ENCODE data around the gene CHST13.

Gene CHST13

DNA sequence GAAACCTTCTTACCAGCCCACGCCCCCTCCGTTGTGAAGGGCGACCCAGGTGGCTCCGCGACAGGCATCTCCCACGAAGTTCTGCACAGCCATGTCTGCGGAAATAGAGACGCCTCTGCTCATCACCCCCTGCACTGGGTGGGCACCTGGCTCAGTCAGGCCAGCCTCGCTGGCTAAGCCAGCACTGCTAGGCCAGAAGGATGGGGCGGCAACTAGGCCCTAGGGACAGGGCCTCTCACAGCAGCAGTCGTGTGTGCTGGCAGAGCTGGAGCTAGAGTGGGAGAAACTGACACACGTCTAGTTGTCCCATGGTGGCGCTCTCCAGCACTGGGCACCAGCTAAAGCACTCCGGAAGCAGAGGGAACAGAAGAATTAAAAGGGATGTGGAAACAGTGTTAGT lies 35.8 kb upstream of the CHST13 start:
- DNase-seq (ENCODE audit: low read depth): no peak

DNA sequence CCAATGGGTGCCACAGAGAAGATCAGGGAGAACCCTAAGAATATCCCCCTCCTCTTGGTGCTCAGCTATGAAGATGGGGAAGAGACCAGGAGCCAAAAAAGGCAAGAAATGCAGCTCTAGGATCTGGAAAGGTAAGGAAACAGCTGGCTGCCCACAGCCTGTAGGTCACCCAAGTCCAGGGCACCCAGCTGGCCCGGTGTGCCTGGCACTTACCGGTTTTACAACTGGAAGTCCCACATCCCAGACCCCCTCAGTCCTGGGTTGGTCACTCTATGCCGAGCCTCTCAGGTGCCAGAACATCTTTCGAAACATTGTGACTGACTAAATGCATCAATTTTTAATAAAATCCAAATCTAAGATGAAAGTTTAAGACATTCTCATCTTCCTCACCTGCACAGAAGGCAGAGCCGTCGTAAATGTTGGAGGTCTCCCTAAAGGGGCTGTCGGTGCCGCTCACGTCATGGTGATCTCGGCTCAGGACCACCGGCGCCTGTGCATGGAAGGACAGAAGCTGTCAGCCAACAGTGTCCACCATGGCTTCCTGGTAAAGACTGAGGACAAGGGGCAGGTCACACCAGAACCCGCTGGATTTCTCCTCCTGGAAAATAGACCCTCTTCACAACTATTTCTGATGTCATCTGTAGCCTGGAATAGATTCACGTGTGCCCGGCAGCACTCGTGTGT lies 34.9 kb upstream of the CHST13 start:
- DNase-seq (ENCODE audit: low read depth): no peak

DNA sequence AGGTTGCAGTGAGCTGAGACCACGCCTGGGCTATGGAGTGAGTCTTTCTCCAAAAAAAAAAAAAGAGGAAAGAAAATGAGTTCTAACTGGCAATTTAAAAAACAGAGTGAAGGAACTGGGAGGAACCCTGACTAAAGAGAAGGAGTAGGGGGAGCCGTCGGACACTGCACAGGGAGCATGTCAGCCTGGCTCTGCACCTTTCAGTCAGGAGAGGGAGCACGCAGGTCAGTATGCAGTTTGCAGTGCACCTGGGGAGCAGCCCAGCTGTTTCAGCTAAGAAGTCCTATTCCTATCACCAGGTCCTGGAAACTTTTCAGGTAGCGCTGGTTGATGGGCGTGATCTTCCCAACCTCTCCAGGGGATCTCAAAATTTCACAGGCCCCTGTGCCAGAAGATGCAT lies 33.3 kb upstream of the CHST13 start:
- DNase-seq (ENCODE audit: low read depth): no peak

DNA sequence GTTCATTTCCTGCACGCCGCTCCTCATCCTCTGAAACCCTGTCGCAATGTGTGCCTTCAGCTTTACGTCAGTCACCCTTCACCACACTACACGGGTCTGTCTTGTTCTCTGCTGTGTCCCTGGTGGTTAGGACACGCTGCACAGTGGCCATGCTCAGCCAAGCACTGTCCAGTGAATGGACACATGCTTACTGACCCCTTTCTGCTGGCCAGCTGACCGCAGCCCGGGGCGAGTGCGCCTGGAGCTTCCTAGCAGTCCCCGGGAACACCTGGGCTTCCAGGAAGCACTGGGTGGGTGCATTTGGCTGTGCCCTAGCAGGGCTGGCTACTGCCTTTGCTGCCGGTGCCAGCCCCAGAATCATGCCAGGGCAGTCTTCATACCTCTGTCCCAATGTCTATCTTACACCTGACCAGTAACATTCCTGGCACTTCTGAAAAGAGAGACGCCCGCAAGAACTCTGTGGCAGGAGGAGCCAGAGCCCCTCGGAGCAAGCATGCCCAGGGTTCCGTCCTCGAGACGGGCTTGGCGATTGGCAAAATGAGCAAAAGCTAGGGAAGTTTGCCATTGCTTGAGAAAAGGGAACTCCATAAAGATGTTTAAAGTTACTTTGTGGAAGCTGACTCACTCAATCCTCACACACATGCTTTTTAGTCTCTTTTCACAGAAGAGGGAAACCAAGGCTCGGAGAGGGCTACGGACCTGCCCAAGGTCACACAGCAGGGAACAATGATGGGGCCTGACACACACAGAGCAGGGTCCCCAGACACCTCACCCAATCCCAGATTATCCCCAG lies 32.5 kb upstream of the CHST13 start:
- DNase-seq (ENCODE audit: low read depth): no peak

DNA sequence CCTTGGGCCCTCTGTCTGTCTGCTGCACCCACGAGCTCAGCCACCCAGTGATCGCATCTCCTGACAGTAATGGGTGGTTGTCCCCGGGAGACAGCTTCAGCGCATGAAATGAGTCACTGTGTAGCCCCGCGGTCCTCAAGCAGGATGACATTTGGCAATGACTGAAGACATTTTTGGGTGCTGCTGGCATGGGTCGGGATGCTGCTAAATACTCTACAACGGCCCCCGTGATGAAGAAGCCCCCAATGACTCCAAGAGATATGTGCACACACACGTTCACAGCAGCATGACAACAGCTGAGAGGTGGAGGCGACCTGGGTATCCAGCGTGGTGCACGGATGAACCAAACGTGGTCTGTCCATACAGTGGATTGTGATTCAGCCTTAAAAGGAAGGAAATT lies 30.9 kb upstream of the CHST13 start:
- DNase-seq (ENCODE audit: low read depth): no peak

DNA sequence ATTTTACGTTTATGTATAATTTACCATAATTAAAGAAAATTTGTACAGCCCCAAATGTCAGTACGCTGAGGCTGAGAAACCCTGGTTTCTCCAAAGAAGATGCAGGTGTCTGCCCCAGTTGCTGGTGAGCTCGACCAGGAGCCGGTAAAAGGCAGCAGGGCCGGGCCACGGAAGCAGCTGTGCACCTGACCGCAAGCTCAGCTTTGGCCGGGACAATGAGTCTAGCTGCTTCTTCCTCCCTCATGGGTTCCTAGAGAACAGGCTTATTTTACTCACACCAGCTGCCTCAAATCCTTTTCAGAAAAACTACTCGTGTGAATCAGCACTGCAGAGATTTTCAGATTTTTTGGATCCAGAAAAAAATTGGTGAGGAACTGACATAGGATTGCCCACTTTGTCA lies 30.2 kb upstream of the CHST13 start:
- no peak for DNase-seq (ENCODE audit: low read depth)

DNA sequence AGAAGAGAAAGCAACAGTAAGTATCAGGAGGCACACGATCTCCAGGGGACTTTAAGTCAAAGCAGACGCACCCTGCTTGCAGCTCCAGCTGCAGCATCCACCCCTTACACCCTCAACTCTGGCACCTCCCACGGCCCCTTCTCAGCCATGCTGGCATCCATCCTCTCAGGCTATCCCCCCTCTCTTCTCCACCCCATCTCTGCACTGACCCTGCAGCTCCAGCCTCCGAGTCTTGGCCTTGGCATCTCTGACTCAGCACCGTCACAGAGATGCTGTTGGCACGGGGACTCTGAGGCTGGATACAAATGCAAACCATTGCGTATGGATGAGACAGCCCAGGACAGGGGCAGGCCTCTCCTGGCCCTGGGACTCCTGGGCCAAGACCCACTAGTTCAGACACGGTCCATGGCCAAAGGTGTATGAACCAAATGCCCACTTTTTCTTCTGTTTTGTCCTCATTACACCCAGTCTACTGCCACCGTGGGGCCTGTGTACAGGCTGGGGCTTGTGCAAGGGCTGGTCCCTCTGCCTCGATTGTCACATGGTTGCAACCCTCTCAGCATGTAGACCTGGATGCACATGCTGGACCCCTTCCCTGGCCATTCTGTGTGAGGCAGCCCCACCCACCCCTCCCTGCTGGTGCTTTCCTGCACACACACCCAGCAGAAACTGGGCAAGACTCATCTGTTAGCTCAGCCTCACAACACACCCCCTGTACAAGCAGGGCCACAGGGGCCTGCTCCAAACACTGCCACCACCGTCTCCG lies 29.6 kb upstream of the CHST13 start:
- no peak for DNase-seq (ENCODE audit: low read depth)

DNA sequence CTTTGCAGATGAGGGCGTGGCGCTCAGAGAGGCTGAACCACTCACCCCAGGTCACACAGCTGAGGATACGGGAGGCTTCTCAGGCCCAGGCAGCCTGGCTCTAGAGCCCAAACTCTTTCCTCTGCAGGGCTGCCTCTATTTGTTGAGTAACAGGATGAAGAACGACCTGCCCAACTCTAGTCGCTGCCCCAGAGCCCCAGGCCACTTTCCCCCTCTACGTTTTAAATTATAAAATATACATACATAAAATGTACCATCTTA lies 29.1 kb upstream of the CHST13 start:
- no peak for DNase-seq (ENCODE audit: low read depth)

DNA sequence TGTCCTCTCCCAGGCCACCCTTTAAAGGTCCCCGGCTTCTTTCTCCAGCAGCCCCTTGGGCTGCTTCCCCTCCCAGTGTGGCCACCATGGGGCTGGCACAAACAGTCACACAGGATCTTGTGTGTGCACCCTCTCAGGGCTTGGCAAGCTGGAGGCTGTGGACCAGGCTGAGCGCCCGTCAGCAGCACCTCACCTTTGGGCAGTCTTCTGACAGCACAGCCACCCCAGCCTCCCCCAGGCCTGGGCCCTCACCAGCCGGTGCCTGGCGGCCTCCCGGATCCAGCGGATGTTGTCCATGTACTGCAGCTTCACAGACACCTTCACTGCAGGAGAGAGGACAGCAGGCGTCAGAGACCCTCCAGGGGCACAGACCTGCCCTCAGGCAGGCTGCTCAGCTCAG lies 28.2 kb upstream of the CHST13 start:
- DNase-seq (ENCODE audit: low read depth): no peak

DNA sequence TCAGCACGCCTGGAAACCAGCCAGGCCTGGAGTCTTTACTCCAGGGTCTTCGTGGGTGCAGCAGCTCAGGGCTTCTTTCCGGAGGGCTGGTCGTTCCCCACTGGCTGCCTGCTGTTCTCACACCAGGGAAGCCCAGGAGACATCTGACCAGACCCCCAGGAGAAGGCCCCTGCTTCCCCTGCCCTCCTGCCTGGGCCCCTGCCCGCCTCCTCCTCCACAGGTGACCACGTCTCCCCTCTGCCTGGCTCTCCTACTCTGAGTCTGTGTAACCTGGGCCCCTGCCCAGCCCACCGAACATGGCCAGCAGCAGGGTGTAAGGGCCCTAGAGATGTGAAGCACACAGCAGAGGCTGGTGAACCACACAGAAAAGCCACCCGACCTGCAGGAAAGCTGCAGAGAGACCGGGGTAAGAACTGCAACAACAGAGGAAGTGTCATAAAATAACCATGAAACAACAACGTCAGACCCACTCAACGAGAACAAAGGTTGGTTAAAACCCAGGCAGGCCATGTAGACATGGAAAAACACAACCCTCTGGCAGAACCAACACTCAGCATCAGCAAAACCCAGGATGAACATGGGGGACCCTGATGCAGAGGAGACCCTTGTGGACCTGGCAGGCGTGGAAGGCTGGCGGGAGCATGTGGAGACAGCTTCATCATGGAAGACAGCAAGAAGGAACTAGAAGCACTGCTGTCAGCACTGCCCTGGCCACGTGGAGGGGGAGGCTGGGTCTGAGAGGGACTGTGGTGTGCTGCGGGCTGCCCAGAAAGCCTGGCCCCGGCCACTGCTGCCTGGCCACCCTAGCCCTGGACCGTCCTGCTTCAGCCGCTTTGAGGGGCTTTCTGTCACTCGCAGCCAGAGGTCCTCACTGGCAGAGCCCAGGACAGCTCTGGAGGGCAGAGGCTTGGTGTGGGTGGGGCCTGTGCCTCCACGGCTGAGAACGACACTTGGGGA lies 26.8 kb upstream of the CHST13 start:
- DNase-seq (ENCODE audit: low read depth): no peak

DNA sequence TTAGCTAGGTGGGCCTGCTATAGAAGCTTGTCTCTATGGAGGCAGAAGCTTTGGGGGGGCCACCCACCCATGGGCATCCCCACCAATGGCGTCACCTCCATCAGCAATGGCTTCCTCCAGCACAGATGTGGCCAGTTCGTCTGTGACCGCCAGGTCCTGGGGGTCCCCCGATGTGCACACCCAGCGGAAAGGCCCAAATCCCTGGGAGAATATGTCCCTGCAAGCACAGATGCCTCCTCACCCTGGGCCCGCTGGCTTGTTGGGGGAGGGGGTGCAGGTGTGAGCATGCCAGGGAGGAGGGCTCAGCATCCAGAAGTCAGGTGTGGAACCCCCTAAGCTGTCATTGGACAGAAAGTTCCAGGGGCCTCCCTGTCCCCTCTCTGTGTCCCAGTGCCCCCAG lies 26.0 kb upstream of the CHST13 start:
- DNase-seq (ENCODE audit: low read depth): no peak

DNA sequence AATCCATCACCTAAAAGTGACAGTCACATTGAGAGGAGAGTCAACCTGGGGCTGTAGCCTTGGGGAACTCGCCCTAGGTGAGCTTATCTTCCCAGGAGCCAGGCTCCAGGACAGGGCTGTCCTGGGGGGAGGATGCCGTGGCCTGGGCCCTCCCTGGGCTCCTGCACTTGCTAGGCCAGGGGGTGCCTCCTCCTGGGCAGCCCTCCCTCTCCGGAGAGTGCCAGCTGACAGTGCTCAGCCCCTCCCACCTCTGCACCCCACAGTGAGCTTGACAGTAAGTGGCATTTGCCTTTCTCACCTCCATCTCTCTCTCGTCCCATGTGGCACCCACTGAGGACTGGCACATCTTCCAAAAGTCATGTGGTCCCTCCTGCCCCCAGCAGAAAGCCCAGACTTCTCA lies 25.5 kb upstream of the CHST13 start:
- DNase-seq (ENCODE audit: low read depth): no peak

DNA sequence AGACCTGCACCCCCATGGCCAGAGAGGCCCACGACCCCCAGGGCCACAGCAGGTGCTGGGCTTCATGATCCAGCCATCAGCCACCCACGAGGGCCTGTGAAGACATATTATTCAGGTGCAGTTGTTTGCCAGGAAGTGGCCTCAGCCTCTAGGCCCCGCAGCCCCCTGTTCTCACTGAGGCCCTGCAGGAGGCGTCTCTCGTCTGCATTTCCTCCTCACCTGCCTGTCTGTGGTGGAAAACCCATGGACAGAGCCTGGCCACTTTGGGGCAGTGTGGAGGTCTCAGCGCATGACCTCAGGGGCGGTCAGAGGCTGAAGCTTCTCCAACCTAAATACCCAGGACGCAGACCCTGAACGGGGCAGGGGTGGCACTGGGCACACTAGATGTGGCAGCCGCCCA lies 25.0 kb upstream of the CHST13 start:
- DNase-seq (ENCODE audit: low read depth): no peak

DNA sequence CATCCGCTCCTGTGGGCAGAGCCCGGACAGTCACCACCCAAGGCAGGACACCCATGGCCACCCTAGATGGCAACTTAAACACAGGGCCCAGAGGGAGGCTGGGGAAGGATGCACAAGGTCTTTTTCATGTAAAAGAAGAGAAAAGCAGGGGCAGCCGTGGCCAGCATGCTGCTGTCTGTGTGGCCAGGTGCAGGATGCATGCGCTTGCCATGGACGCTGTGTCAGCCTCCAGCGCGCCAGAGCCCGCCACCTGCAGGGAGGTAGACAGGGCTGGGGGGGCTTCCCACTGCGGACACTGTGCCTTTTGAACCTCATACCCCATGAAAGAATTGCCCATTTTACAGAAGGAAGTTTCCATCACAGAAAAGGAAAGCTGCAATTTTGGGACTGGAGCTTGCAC lies 24.6 kb upstream of the CHST13 start:
- DNase-seq (ENCODE audit: low read depth): no peak

DNA sequence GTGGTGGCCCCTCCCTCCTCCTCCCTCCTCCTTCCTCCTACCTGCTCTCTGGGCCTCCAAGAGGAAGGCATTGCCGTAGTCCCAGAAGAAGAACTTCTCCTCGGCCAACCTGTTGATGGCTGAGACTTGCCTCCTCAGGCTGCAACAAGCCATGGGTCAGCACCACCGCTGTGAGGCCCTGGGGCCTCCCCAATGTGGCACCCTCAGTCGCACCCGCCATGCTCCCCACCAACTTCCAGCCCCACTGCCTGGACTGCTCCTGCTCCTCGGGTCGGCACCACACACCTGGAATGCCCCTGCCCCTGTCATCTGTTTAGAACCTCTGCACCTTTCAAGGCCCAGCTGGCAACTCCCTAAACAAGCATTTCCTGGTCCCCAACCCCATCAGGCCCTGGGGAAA lies 23.9 kb upstream of the CHST13 start:
- no peak for DNase-seq (ENCODE audit: low read depth)

DNA sequence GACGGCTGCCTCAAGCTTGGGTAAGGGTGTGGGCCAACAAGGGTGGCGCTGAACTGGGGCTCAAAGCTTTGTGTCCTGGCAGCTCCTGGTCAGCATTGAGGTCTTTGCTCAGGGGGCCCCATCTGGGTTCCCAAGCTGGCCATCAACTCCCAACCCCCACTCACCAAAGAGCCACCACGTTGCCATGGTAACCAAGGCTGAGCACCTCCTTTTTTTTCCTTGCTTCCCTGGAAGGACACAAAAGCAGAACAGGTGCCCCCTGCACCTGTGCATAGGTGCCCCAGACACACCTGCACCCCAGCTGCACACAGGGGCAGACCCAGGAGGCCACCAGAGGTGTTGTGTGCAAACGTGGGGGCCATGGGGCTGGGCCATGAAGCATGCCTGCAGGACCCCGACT lies 22.9 kb upstream of the CHST13 start:
- DNase-seq (ENCODE audit: low read depth): no peak

DNA sequence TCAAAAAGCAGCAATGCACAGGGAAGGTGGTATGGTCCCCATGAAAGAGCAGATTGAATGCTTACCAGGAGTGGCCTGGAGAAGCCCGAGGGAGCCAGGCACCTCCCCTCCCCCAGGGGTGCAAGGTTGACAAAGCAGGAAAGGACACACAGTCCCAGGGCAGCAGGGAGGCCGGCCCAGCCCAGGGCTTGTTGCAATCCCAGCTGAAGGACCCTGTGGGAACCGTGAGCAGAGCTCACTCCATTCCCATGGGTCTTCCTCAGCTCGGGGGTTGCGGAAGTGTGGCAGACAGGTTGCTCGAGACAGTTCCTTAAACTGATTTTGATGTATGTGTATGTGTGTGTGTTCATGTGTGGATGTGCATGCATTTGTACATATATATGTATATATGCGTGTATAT lies 22.2 kb upstream of the CHST13 start:
- no peak for DNase-seq (ENCODE audit: low read depth)

DNA sequence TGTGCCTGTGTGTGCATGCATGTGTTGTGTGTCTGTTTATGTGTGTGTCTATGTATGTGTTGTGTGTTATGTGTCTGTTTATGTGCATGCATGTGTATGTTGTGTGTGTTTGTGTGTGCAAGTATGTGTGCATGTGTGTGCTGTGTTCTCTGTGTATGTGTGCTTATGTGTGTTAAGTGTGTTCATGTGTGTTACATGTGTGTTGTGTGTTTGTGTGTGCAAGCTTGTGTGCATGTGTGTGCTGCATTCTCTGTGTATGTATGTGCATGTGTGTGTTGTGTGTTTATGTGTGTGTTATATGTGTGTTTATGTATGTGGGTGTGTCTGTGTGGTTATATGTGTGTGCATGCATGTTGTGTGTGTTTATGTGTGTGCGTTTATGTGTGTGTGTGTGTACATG lies 21.3 kb upstream of the CHST13 start:
- DNase-seq (ENCODE audit: low read depth): no peak

DNA sequence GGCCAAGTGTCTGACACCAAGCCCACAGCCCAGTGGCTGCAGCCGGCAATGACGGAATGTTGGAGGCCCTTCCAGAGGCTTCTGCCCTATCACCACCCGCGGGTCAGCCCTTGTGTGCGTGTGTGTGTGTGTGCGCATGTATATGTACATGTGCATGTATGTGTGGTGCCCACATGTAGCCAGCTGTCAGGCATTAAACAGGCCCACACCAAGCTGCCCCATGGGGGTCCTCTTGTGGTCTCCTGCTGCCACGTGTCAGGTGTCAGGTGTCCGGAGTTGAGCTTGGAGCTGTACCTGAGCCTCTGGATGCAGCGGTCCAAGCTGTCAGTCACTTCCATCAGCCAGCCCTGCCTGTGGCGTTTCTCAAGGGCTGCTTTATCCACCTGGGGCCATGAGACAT lies 20.3 kb upstream of the CHST13 start:
- DNase-seq (ENCODE audit: low read depth): no peak

DNA sequence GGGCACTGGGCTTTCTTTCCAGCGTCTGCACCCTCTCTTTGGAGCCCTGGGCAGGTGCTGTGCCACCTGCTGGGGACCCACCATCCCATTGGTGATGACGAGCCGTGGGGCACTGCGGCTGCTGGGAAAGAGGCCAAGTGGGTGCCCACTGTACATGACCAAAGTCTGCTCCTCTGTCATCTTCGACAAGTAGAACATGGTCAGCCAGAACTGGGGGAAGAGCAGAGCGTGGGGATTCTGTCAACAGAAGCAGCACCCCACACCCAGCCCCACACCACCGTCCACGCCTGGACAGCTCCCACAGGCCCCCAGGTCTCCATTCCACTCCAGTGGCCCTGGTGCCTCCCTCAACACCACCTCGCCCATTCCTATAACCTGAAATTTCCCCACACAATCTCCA lies 16.1 kb upstream of the CHST13 start:
- DNase-seq (ENCODE audit: low read depth): no peak

DNA sequence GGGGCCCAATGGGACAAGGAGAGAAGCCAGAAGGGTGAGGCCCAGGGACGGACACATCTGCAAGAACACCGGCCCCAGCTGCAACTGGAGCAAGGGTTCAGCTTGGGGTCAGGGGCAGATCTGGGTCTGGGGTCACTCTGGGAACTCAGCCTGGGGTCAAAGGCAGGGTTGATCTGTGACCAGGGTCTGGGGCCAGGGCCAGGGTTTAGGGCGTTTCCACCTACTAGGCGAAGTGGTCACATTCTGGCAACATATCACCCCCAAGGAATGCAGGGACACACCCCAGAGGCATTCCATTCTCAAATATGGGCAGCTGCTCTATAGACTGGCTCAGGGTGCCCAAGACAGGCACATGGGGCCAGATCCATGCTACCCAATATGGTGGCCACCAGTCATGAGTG lies 15.4 kb upstream of the CHST13 start:
- DNase-seq (ENCODE audit: low read depth): no peak

DNA sequence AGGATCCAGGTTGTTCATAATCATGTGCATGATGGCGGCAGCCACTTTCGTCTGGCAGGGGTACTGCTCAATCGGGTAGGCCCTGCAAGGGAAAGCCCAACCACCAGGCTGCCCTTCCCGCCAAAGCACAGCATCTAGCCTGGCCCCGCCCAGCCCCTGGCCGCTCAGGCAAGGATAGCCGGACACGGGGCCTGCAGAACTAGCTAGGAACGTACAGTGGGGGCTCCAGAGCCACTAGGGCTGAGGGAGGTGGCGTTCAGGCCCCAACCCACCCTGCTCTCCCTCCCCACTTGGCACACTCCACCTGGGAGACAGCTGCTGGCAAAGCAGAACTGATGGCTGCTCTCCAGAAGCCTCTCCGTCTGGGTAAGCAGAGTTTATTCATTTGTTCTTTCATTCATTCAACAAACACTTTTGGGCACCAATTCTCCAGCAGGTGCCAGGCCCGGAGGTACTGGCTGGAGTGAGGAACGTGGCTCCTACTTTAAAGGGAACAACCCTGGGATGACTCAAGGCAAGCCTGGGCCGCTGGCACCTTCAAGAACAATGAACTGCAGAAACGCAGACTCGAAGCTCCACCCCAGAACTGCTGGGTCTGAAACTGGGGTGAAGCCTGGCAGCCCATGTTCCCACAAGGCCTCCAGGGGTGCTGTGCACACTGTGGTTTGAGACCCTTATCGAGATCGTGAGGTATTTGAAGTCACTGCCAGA lies 14.2 kb upstream of the CHST13 start:
- DNase-seq (ENCODE audit: low read depth): no peak
